HG02885 (cell line): Measurements from ENCODE around the gene DEK.
"Not testable (repeated sequence)": the region's sequence is repeated elsewhere in the genome, so short reads cannot be mapped to it uniquely, and the experiment has no call there.

Source experiments
- ATAC-seq: cut with Tn5 transposase; IDR thresholded peaks from one replicate; pipeline ENCODE4 v1.9.1; 2021; ENCODE audit warnings: mild to moderate bottlenecking; ENCODE audit not compliant: unreplicated experiment, poor library complexity

The DEK gene

GRCh38 chr6:18264219-18264922 lies at the start of gene DEK:
Gene DEK, minus strand, starts transcription at chr6:18264530. Its CDS starts 543 bp downstream, at chr6:18263987.
- peak; percentile 43 for ATAC-seq

- no peak for ATAC-seq
Observed at GRCh38 chr6:18312368-18312767, 48.0 kb upstream of the DEK start.

- not testable (repeated sequence) for ATAC-seq
Observed at GRCh38 chr6:18310010-18310409, 45.7 kb upstream of the DEK start.

- ATAC-seq = no peak
Observed at GRCh38 chr6:18309046-18309445, 44.7 kb upstream of the DEK start.

GRCh38 chr6:18308070-18308735 lies 43.9 kb upstream of the DEK start:
- no peak for ATAC-seq

GRCh38 chr6:18306977-18307376 lies 42.6 kb upstream of the DEK start:
- ATAC-seq = no peak

GRCh38 chr6:18302561-18303439 lies 38.5 kb upstream of the DEK start:
- peak; percentile 85 for ATAC-seq

- no peak for ATAC-seq
Observed at GRCh38 chr6:18293076-18293904, 29.0 kb upstream of the DEK start.

GRCh38 chr6:18289283-18289682 lies 25.0 kb upstream of the DEK start:
- no peak for ATAC-seq

GRCh38 chr6:18284261-18284660 lies 19.9 kb upstream of the DEK start:
- no peak for ATAC-seq

GRCh38 chr6:18281564-18281963 lies 17.2 kb upstream of the DEK start:
- no peak for ATAC-seq

GRCh38 chr6:18280084-18280483 lies 15.8 kb upstream of the DEK start:
- ATAC-seq = no peak

- ATAC-seq = no peak
Observed at GRCh38 chr6:18279422-18279821, 15.1 kb upstream of the DEK start.

GRCh38 chr6:18277237-18278006 lies 13.1 kb upstream of the DEK start:
- no peak for ATAC-seq

GRCh38 chr6:18276610-18277236 lies 12.4 kb upstream of the DEK start:
- no peak for ATAC-seq

GRCh38 chr6:18270216-18270615 lies 5.9 kb upstream of the DEK start:
- ATAC-seq = no peak

- ATAC-seq = no peak
Observed at GRCh38 chr6:18269717-18270116, 5.4 kb upstream of the DEK start.

- no peak for ATAC-seq
Observed at GRCh38 chr6:18269253-18269652, 4.9 kb upstream of the DEK start.

- no peak for ATAC-seq
Observed at GRCh38 chr6:18268066-18268465, 3.7 kb upstream of the DEK start.
